Mesodermal cell (in vitro differentiated cells): Measurements from ENCODE around the gene ZDBF2.

ENCODE experiments used
- H3K27ac ChIP-seq: 2 replicates; pipeline ENCODE4 v1.7.0; 2013; ENCODE audit warnings: mild to moderate bottlenecking, low read depth, low read length, moderate library complexity; ENCODE audit not compliant: severe bottlenecking
- H3K36me3 ChIP-seq: 2 replicates; pipeline ENCODE4 v1.7.1; 2013; ENCODE audit warnings: mild to moderate bottlenecking, low read length, moderate library complexity; ENCODE audit not compliant: control insufficient read depth, insufficient read depth
- H3K4me1 ChIP-seq: one replicate; pipeline ENCODE4 v1.7.1; 2013; ENCODE audit warnings: mild to moderate bottlenecking, low read length; ENCODE audit not compliant: insufficient read depth, control insufficient read depth, poor library complexity, severe bottlenecking
- H3K4me3 ChIP-seq: 2 replicates; pipeline ENCODE4 v1.7.0; 2013; ENCODE audit warnings: low read length, control low read depth, mild to moderate bottlenecking; ENCODE audit not compliant: insufficient read depth, poor library complexity, severe bottlenecking; ENCODE audit errors: extremely low read depth
- H3K9me3 ChIP-seq: 2 replicates; pipeline ENCODE4 v1.7.1; 2013; ENCODE audit warnings: mild to moderate bottlenecking, low read length, moderate library complexity; ENCODE audit not compliant: control insufficient read depth
- WGBS, 2 experiments: methylation state at CpG; one replicate each; pipeline ENCODE4 v1.1.5; 2013; ENCODE audit warnings: missing lambda C conversion rate in 2 of 2; ENCODE audit not compliant: insufficient coverage in 2 of 2; 5-methylcytosine and 5-hydroxymethylcytosine counted together

The ZDBF2 gene

DNA sequence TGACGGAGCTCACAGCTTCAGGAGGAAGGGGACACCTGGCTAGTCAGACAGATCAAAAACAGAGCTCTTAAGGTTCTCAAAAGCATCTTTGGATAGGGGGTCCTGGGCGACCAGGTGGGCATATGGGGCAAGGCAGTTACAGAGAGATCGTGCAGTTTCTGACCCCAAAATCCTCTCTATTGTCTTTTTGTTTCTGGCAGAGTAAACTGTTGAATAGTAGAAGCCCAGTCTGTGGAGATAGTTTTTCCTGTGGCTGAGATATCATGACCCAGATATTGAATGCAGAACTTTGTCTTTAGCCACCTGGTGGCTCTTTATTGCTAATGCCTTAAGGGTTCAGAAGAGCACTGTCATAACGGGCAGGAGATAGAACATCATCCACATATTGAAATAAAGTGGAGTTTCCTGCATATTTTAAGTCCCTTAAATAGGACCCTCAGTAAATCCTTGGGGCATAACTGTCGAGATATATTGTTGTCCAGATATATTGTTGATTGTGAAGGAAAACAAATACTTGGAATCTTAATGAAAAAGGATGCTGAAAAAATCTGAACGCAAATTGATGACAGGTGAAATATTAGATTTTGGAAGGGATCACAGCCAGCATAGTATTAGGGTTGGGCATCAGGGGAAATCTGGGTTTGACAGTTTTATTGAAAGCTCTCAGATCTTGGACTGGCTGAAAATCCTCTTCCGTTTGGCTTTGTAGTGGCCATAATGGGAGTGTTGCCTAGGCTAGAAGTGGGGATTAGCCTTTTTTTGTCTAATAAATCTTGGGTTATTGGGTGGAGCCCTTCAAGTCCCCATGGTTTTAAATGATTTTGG is 14.1 kb upstream of the ZDBF2 start:
- no peak overlapping the region for H3K4me3 ChIP-seq
- no peaks in the 10 kb centered on the region for H3K4me1 ChIP-seq
- no peaks in the 10 kb centered on the region for H3K9me3 ChIP-seq
- H3K27ac ChIP-seq: no peak overlapping the region
- WGBS, 2 experiments: 94 to 98% methylated on average over 3 to 5 of the region's 7 CpGs
- H3K36me3 ChIP-seq: no peaks in the 10 kb centered on the region

DNA sequence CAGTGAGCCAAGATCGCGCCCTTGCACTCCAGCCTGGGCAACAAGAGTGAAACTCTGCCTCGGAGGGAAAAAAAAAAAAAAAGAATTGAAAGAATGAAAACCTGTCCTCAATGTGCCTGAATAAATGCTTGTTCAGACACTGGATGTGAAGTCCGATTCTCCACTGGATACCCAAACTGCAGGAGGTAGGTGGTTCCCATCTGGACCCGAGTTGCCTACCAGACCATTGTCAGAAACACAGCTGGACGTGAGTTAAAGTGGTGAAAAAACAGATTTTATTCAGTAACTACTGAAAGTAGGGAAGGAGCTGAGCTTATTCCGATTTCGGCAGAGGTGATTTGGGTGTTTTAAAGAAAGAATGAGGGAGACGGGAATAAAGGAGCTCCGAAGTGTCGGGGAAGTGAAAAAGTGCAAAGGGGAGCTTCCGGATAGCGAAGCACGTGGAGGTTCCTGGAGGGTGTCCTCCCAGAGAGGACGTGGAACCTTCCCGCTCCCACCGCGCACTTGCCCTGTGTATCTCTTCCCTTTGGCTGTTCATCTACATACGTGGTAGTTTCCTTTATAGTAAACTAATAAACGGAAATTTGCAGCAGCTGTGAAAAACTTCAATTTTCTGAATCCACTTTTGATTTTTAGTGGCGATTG is 10.4 kb upstream of the ZDBF2 start:
- WGBS, 2 experiments: 94 to 95% methylated on average over 16 to 18 of the region's 21 CpGs
- no peaks in the 10 kb centered on the region for H3K4me1 ChIP-seq

DNA sequence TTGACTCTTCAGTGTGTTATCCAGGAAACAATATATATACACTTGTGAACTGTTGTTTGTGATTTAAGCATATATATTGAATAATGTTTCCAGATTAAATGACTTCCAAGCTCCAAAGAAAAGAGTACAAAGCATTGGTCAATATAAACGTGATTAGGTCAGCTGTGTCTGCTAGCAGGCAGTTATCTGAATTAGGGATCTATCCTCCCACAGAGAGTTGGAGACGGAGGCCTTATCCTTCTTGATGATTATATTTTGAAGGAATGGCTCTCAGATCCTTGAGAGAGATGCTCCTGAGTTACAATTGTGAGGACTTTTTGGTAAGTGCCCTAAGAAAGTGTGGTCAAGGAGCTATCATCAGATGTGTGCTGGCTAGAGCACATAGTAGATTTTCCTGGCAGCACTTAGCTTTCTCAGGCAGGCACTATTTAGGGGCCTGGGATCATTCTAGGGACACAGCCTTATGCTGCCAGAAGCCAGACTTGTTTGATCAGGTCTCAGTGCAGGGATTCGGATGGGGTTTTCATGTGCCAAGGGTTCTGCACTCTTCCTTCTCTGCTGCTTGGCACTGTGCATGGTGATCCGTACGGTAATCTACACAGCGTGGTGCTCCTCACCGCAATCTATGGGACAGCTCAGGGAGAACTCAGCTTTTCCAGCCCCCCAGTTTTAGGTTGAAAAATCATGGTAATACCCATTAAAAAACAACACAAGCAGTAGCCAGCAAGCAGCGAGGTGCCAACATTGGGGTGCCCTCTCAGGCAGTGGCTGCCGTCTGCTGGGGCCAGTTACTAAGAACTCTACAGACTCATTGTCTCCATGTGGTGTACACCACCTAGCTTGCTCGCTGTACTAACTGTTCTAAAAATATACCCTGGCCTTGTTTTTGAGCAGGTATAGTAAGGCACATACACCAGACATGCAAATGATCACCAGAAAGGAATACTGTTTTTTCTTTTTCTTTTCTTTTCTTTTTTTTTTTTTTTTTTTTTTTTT is 8.0 kb upstream of the ZDBF2 start:
- no peaks in the 10 kb centered on the region for H3K4me1 ChIP-seq
- no peaks in the 10 kb centered on the region for H3K9me3 ChIP-seq
- no peaks in the 10 kb centered on the region for H3K36me3 ChIP-seq
- no peak overlapping the region for H3K4me3 ChIP-seq
- 85 to 87% methylated on average over 5 to 10 of the region's 10 CpGs for WGBS, 2 experiments
- no peak overlapping the region for H3K27ac ChIP-seq

More for the DNA sequence above, 10.4 kb upstream of the ZDBF2 start:
- Histone ChIP-seq H3K9me3 (no peaks in the 10 kb centered on the region), H3K27ac (no peak overlapping the region), H3K36me3 (no peaks in the 10 kb centered on the region), H3K4me3 (no peak overlapping the region)

DNA sequence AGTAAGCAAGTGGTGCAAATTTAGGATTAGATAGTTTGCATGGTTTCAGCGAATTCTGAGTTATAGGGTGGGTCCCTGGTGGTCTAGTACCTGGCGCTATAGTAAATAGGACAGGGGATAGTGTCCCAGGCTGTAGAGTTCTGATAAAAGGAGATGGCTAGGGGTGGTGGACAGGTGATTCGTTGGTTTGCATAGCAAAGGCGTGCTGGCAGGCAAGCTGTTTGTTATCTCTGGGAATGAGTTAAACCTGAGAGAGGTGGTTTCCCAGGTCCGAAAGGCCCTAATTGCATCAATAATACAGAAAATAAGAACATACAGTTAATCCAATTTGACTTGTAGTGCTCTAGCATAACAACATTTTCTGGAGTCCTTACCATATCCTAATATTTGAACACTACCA is 6.9 kb upstream of the ZDBF2 start:
- 65 to 78% methylated on average over 2 to 4 of the region's 5 CpGs for WGBS, 2 experiments
- H3K4me3 ChIP-seq: no peak overlapping the region
- H3K36me3 ChIP-seq: no peaks in the 10 kb centered on the region
- no peaks in the 10 kb centered on the region for H3K9me3 ChIP-seq
- no peaks in the 10 kb centered on the region for H3K4me1 ChIP-seq
- no peak overlapping the region for H3K27ac ChIP-seq

DNA sequence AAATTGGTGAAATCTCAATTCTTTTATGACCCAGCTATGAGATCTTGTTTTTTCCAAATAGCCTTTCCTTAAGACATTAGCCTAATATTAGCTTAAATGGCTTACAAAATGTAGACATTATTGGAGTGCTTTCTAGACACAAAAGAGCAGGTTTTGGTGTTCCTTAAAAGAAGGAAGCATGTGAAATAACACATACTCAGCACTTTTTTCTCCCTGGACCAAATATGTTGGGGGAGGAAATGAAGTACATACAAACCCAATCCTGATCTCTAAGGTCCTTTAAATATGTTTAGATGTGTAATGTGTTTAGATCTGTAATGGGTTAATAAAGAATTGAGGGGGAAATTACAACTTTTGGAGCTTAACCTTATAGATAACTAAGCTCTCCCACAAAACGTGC is 3.4 kb upstream of the ZDBF2 start:
- H3K27ac ChIP-seq: no peak overlapping the region

DNA sequence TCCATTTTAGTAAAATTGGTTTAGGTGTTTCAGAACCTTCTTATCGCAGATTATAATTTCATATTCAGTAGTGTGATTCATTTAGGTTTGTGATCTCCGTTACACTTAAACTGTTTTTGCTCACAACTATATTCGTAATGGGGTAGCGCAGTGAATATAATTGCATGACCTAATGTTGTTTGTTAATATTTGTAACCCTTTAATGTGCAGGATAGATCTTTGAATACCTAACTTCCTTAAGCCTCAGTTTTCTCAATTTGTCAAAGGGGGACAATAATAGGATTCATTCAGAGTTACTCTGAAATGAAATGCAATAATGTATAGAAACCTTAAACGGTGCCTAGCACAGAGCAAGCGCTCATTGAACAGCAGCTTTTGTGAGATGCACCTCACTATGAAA is 558 bp upstream of the ZDBF2 start:
- peak overlapping the region; percentile 93 for H3K4me3 ChIP-seq
- H3K36me3 ChIP-seq: no peaks in the 10 kb centered on the region
- H3K4me1 ChIP-seq: no peaks in the 10 kb centered on the region
- 23 to 63% methylated on average over 2 to 4 of the region's 6 CpGs for WGBS, 2 experiments
- H3K27ac ChIP-seq: peak overlapping the region; percentile 99
- H3K9me3 ChIP-seq: no peaks in the 10 kb centered on the region

More for the DNA sequence above, 3.4 kb upstream of the ZDBF2 start:
- H3K9me3 ChIP-seq: no peaks in the 10 kb centered on the region
- no CpG with 5 or more reads among the region's 1 CpG for WGBS, 2 experiments
- H3K4me1 ChIP-seq: no peaks in the 10 kb centered on the region
- H3K36me3 ChIP-seq: no peaks in the 10 kb centered on the region
- H3K4me3 ChIP-seq: no peak overlapping the region

DNA sequence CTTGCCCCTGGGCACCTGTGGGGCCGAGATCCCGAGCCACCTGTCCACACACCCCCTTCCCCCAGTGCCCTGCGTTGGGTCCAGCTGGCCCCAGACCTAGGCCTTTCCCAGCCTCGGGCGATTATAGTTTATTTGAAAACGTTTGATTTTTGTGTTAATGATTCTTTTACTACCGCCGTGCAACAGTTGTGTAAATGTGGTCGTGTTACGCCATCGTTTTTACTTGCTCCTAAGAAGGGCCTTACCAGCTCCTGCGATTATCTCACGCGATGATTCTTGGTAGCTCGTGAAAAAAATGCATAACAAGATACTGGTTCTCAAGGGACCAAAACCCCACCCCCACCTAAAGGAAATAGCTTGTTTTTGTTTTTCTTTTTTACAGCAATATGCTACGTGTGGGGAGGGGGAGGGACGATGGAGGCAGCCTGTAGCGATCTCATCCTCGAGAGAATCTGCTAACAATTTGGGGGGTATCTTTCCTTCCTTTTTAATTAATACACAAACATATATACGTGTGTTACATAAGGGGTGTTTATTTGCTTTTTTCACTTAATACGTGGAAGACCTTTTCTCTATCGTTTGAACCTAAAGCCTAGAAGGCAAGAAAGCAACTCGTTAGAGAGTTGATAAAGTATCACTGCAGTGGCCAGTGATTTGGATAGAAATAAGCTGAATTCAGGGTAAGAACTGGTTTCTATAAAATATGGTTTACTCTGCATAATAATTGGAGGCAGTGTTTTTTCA is 1.0 kb downstream of the ZDBF2 start:
- WGBS, 2 experiments: 0 to 1% methylated on average over 2 to 9 of the region's 23 CpGs
- H3K4me3 ChIP-seq: peak overlapping the region; percentile 93
- H3K4me1 ChIP-seq: no peaks in the 10 kb centered on the region
- no peaks in the 10 kb centered on the region for H3K36me3 ChIP-seq
- peak overlapping the region; percentile 99 for H3K27ac ChIP-seq
- H3K9me3 ChIP-seq: no peaks in the 10 kb centered on the region

DNA sequence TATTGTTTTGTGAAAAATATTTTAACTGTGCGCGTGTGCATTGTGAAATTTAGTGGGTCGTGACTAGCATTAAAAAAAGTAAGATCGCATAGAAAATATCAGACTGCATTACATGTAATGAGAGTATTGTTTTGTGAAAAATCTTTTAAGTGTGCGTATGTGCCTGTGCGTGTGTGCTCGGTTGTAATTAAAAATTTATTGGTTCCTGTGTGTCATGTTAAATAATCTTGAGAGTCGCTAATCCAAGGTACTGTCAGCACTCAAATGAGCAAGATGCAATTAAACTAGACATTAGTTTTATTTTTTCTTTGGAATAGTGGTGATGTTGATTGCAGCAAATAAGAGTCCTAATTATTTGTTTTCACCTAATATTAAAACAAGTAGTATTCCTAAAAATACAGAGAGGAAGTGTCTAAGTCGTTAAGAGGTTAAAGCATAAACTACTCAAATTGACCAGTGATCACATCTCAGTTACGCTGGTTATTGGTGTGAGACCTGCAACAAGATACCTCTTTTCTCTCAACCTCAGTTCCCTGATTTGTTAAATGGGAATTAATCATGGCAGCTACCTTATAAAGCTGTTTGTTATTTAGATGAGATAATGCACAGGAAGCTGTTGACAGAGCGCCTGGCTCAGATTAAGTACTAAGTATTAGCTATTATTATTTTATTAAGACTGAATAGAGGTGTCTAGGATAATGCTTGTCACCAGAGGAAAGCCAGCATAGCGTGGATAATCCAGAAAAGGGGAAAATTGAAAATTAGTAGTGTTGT is 1.9 kb downstream of the ZDBF2 start:
- peak overlapping the region; percentile 93 for H3K4me3 ChIP-seq

DNA sequence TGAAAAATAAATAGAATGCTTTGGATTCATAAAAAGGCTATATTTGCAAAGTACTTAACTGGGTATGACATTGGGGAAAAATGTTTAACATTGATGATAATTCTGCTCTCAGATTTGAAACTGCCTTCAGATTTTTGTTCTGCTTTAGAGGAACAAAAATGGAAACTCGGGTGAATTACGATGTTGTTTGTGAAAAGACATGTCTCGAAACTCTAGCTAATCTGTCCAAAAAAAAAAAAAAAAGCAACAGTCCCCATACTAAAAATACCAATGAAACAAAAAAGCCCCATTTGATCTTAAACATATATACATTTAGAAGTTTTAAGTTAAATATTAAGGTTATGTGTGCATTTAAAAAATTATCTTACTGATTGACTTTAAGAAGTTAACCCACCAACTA is 3.0 kb downstream of the ZDBF2 start:
- Histone ChIP-seq H3K4me3 (no peak overlapping the region), H3K9me3 (no peaks in the 10 kb centered on the region), H3K4me1 (no peaks in the 10 kb centered on the region), H3K36me3 (peaks cover 16% of the 10 kb centered on the region), H3K27ac (no peak overlapping the region)
- 80% methylated on average over 1 of the region's 3 CpGs; no CpG with 5 or more reads in 1 of the 2 experiments for WGBS, 2 experiments

More for the DNA sequence above, 1.9 kb downstream of the ZDBF2 start:
- WGBS, 2 experiments: 21 to 34% methylated on average over 7 to 8 of the region's 12 CpGs
- Histone ChIP-seq H3K4me1 (no peaks in the 10 kb centered on the region), H3K27ac (no peak overlapping the region), H3K36me3 (peaks cover 6% of the 10 kb centered on the region), H3K9me3 (no peaks in the 10 kb centered on the region)
